Prostate gland (tissue), 2 donors: ENCODE measurements around the gene ZCCHC24. TPM values are rescaled to one million over a fixed set of nuclear protein-coding genes. Genes with fewer than 3 reads are reported as not detected.

ENCODE experiments used
- DNase-seq: peaks from one replicate; pipeline ENCODE4 v3.0.0-alpha.2; 2019; ENCODE audit warnings: low spot score
- H3K27ac ChIP-seq, 2 donors: fragments of 200-600 bp; sonication (generic); 2 replicates each; pipeline ENCODE4 v1.5.1; 2017 to 2019
- H3K27me3 ChIP-seq: fragments of 200-600 bp; sonication (generic); replicated peaks from 2 replicates; pipeline ENCODE4 v1.5.1; 2019; ENCODE audit not compliant: insufficient read depth
- H3K36me3 ChIP-seq, 2 donors: fragments of 200-600 bp; sonication (generic); 1 replicate in 1 of 2; 2 replicates in 1 of 2; pipeline versions ENCODE4 v1.5.1 to v1.8.1; 2017 to 2019
- H3K4me1 ChIP-seq: fragments of 200-600 bp; sonication (generic); replicated peaks from 2 replicates; pipeline ENCODE4 v1.5.1; 2019
- H3K4me3 ChIP-seq, 2 donors: fragments of 200-600 bp; sonication (generic); 2 replicates each; pipeline ENCODE4 v1.5.1; 2017 to 2019
- H3K9me3 ChIP-seq: fragments of 200-600 bp; sonication (generic); 2 replicates; pipeline ENCODE4 v1.5.1; 2017
- POLR2A ChIP-seq: fragments of 450-650 bp; IDR thresholded peaks from one replicate; pipeline ENCODE4 v1.6.1; 2016; ENCODE audit warnings: antibody characterized with exemption, mild to moderate bottlenecking
- POLR2AphosphoS5 ChIP-seq: sonication (generic); formaldehyde crosslinking; IDR thresholded peaks from one replicate; pipeline ENCODE4 v1.6.1; 2017; ENCODE audit warnings: antibody characterized with exemption
- WGBS: methylation state at CpG from one replicate; pipeline ENCODE4 v1.1.5; 2018; 5-methylcytosine and 5-hydroxymethylcytosine counted together
- intact Hi-C: fragments of 100-400 bp; cut with DNase I; formaldehyde crosslinking; loops from one replicate; pipeline ENCODE4 v1.14.2; 2022
- total RNA-seq, 2 donors: library from RNA; depleted of rRNA; stranded (reverse); fragments of >200 nt; gene quantifications; one replicate each; pipeline ENCODE4 v1.1.0, GENCODE V29; 2016
- TF ChIP-seq, protein P1 (sequence below), 4 experiments: fragments of 200-600 bp in 2 of 4; fragments of 450-650 bp in 2 of 4; sonication (generic) in 2 of 4; IDR thresholded peaks; 1 replicate in 3 of 4; 2 replicates in 1 of 4; pipeline ENCODE4 v1.5.1; 2016 to 2019; ENCODE audit warnings: antibody characterized with exemption in 4 of 4, mild to moderate bottlenecking in 2 of 4, moderate library complexity in 2 of 4

Gene ZCCHC24
- total RNA-seq, 2 donors from 2014 or later, result 20.8 to 51.2 TPM

DNA sequence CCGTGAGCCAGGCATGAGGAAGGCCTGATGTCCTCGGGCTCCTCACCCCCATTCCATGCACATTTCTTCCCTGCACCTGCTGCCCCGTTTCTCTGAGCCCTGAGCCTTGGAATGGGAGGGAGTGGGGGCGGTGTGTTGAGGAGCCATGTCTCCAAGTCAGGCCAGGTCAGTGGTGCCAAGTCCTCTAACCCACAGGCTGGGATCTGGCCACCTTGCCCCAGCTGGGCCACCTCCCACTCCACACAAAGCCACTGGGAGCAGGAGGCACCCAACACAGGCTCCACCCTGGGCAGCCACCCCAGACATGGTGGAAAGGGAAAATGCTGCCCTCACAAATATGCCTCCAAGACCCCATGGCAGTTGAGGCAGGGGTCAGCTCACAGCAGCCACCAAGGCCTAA lies 27.7 kb downstream of the ZCCHC24 start:
- intact Hi-C loops, result no loop called here
- no peak for TF ChIP-seq POLR2A
- no peak for TF ChIP-seq POLR2AphosphoS5
- TF ChIP-seq, protein P1, sequence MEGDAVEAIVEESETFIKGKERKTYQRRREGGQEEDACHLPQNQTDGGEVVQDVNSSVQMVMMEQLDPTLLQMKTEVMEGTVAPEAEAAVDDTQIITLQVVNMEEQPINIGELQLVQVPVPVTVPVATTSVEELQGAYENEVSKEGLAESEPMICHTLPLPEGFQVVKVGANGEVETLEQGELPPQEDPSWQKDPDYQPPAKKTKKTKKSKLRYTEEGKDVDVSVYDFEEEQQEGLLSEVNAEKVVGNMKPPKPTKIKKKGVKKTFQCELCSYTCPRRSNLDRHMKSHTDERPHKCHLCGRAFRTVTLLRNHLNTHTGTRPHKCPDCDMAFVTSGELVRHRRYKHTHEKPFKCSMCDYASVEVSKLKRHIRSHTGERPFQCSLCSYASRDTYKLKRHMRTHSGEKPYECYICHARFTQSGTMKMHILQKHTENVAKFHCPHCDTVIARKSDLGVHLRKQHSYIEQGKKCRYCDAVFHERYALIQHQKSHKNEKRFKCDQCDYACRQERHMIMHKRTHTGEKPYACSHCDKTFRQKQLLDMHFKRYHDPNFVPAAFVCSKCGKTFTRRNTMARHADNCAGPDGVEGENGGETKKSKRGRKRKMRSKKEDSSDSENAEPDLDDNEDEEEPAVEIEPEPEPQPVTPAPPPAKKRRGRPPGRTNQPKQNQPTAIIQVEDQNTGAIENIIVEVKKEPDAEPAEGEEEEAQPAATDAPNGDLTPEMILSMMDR (IDR thresholded peaks at IDR 0.05), result no peak
- Histone ChIP-seq H3K4me3 (no peak overlapping the region), H3K27me3 (no peaks in the 10 kb centered on the region), H3K27ac (no peak overlapping the region), H3K9me3 (no peaks in the 10 kb centered on the region), H3K4me1 (no peaks in the 10 kb centered on the region), H3K36me3 (no peaks in the 10 kb centered on the region)
- no peak for DNase-seq
- 83% methylated on average over 4 of the region's 4 CpGs for WGBS

DNA sequence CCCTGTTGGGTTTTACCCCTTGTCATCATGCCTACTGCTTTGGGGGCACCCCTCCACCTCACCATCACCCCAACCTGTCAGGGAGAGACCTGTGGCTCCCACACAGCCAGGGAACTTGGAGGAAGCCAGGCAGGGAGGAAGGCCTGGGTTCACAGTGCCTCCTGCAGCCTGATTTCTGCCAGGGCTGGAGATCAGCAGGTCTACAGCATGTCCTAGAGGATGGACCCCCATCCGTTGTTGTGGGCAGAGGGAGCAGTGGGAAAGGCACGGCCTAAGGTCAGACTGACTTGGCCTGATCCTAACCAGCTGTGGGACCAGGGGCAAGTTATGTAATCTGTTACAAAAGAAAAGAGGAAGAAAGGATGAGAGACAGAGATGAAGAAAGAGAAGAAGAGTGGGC lies 28.2 kb downstream of the ZCCHC24 start:
- intact Hi-C loops, result no loop called here
- DNase-seq, result no peak
- Histone ChIP-seq H3K27me3 (no peaks in the 10 kb centered on the region), H3K4me3 (no peak overlapping the region), H3K27ac (no peak overlapping the region), H3K9me3 (no peaks in the 10 kb centered on the region), H3K4me1 (no peaks in the 10 kb centered on the region), H3K36me3 (no peaks in the 10 kb centered on the region)
- WGBS, result 61% methylated on average over 2 of the region's 2 CpGs
- TF ChIP-seq, protein P1 (IDR thresholded peaks at IDR 0.05), result no peak
- TF ChIP-seq POLR2A, result no peak
- no peak for TF ChIP-seq POLR2AphosphoS5

DNA sequence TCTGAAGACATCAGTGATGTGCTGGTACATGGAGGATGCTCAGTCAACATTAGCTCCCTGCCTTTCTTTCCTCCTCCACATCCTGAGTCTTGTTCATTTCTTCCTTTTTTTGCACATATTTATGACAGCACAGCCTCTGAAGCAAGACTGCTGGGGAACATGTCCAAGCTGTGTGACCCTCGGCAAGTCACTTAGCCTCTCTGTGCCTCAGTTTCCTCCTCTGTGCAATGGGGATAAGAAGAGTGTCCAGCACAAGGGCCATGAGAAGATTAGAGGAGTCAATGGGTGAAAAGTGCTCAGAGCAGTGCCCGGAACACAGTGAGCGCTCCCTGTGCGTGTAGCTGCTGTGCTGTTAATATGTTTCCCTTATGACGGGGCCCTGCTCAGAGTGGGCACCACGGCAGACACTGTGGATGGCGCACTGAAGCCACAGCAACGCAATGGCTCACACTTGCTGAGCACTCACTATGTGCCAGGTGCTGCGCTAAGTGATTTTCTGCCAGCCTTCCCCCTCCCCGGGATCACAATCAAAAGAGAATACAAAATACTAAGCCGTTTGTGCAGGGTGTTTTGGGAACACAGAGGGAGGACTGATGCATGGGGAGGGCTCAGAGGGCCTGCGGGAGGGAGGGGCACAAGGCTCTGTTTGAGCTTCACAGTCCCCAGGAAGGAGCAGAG lies 28.7 kb downstream of the ZCCHC24 start:
- H3K4me1 ChIP-seq, result peaks cover 5% of the 10 kb centered on the region
- TF ChIP-seq POLR2AphosphoS5 (no peak), POLR2A (no peak)
- TF ChIP-seq, protein P1 (IDR thresholded peaks at IDR 0.05), result no peak
- H3K36me3 ChIP-seq, result no peaks in the 10 kb centered on the region
- intact Hi-C loops, result no loop called here
- H3K27ac ChIP-seq, result no peak overlapping the region
- H3K4me3 ChIP-seq, result no peak overlapping the region
- no peaks in the 10 kb centered on the region for H3K9me3 ChIP-seq
- WGBS, result 78% methylated on average over 12 of the region's 12 CpGs
- no peaks in the 10 kb centered on the region for H3K27me3 ChIP-seq
- DNase-seq, result no peak

DNA sequence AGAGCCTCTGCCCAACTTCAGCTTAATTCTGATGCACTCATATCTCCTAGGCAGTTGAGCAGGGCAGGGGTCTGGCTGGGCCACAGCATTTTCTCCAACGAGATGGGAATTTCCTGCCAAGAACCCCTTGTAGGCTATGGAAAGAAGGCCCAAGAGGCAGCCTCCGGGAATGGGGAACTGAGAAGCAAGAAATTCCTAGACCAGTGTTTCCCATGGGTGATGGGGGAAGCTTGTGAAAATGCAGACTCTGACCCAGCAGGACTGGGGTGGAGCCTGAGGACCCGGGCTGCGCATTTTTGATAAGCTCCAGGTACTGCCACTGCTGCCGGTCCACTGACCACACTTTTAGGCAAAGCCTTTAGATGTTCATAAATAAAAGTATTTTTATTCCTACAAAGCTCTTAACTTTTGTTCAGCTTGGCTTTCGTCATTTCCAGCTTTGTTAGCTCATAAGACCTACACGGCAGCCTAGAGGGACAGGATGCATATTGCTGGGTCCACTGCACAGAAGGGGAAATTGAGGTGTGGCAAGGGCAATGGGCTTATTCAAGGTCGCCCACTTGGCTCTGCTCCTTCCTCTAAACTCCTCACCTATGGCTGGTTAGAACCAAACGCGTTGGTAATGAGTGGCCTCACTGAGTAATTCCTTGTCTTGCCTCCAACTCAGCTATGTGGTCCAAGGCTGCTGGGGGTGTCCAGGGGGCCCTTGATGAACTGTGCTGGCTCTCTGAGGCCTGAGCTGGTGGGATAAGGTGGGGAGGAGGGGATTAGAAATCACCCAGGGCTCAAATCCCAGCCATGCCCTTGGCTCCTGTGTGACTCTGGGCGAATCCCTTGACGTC lies 29.5 kb downstream of the ZCCHC24 start:
- intact Hi-C loops, result no loop called here
- Histone ChIP-seq H3K27me3 (no peaks in the 10 kb centered on the region), H3K4me1 (peaks cover 6% of the 10 kb centered on the region), H3K27ac (no peak overlapping the region), H3K9me3 (no peaks in the 10 kb centered on the region), H3K4me3 (no peak overlapping the region), H3K36me3 (no peaks in the 10 kb centered on the region)
- TF ChIP-seq, protein P1 (IDR thresholded peaks at IDR 0.05), result no peak
- TF ChIP-seq POLR2A, result no peak
- 78% methylated on average over 12 of the region's 12 CpGs for WGBS
- no peak for DNase-seq
